ENCODE measurements around the gene NT5DC3. TPM values are rescaled to one million over a fixed set of nuclear protein-coding genes. Genes with fewer than 3 reads are reported as not detected.

NT5DC3 gene
- total and polyA plus RNA-seq, 3 donors from 2014 or later: 5.7 to 25.4 (median 16.1) TPM

DNA sequence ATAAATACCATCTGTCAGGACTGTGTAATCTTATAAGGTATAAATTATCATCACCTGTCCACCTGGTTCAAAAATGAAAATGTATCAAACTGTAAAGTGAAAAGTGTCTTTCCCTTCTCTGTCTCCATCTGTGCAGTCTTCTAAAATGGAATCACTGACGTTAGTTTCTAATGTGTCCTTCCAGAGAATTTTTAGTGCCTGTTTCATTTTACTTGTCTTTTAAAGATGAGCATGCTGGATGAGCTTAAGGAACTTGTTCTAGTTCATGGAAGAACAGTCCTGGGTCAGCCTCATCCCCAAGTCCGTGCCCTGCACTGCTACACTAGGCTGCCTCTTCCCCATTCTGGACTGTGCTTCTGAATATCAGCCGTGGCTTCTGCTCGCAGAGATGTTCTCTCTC is 5.4 kb upstream of the NT5DC3 start:
- no peak overlapping the region for H3K27ac ChIP-seq

GRCh38 chr12:103844305-103844704 is 3.3 kb upstream of the NT5DC3 start:
- intact Hi-C loops (cut with DNase I; ENCODE audit: low total_unique reads): no loop called here
- Histone ChIP-seq H3K9me3 (no peaks in the 10 kb centered on the region), H3K27me3 (no peaks in the 10 kb centered on the region), H3K4me1 (peaks cover 15% of the 10 kb centered on the region), H3K36me3 (ENCODE audit: low read depth, missing control alignments) (no peaks in the 10 kb centered on the region), H3K4me3 (no peak overlapping the region), H3K27ac (no peak overlapping the region)
- DNase-seq: no peak
- TF ChIP-seq, protein P1, sequence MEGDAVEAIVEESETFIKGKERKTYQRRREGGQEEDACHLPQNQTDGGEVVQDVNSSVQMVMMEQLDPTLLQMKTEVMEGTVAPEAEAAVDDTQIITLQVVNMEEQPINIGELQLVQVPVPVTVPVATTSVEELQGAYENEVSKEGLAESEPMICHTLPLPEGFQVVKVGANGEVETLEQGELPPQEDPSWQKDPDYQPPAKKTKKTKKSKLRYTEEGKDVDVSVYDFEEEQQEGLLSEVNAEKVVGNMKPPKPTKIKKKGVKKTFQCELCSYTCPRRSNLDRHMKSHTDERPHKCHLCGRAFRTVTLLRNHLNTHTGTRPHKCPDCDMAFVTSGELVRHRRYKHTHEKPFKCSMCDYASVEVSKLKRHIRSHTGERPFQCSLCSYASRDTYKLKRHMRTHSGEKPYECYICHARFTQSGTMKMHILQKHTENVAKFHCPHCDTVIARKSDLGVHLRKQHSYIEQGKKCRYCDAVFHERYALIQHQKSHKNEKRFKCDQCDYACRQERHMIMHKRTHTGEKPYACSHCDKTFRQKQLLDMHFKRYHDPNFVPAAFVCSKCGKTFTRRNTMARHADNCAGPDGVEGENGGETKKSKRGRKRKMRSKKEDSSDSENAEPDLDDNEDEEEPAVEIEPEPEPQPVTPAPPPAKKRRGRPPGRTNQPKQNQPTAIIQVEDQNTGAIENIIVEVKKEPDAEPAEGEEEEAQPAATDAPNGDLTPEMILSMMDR (IDR thresholded peaks at IDR 0.05): no peak
- no peak for TF ChIP-seq POLR2A (IDR thresholded peaks at IDR 0.05)
- 84 to 91% methylated on average over 3 of the region's 3 CpGs for WGBS, 2 donors

More for the DNA sequence above, 5.4 kb upstream of the NT5DC3 start:
- H3K27me3 ChIP-seq: no peaks in the 10 kb centered on the region
- intact Hi-C loops (cut with DNase I; ENCODE audit: low total_unique reads): no loop called here
- no peak for DNase-seq
- no peak for TF ChIP-seq POLR2A (IDR thresholded peaks at IDR 0.05)
- TF ChIP-seq, protein P1 (IDR thresholded peaks at IDR 0.05): no peak
- H3K4me3 ChIP-seq: no peak overlapping the region
- no peaks in the 10 kb centered on the region for H3K36me3 ChIP-seq (ENCODE audit: low read depth, missing control alignments)
- H3K9me3 ChIP-seq: no peaks in the 10 kb centered on the region
- peaks cover 15% of the 10 kb centered on the region for H3K4me1 ChIP-seq
- 90 to 94% methylated on average over 4 of the region's 4 CpGs for WGBS, 2 donors

GRCh38 chr12:103841690-103842584 is 903 bp upstream of the NT5DC3 start:
- H3K4me1 ChIP-seq: peaks cover 4% of the 10 kb centered on the region
- H3K36me3 ChIP-seq (ENCODE audit: low read depth, missing control alignments): no peaks in the 10 kb centered on the region
- peak; percentile 57 for DNase-seq
- peak overlapping the region; percentile 80 to 82 for H3K4me3 ChIP-seq
- WGBS, 2 donors: 34 to 40% methylated on average over 14 to 20 of the region's 20 CpGs
- peak overlapping the region; percentile 66 to 82 for H3K27ac ChIP-seq
- TF ChIP-seq POLR2A (IDR thresholded peaks at IDR 0.05): no peak
- TF ChIP-seq, protein P1 (IDR thresholded peaks at IDR 0.05): no peak
- intact Hi-C loops (cut with DNase I; ENCODE audit: low total_unique reads): no loop called here
- H3K9me3 ChIP-seq: no peaks in the 10 kb centered on the region
- H3K27me3 ChIP-seq: no peaks in the 10 kb centered on the region

DNA sequence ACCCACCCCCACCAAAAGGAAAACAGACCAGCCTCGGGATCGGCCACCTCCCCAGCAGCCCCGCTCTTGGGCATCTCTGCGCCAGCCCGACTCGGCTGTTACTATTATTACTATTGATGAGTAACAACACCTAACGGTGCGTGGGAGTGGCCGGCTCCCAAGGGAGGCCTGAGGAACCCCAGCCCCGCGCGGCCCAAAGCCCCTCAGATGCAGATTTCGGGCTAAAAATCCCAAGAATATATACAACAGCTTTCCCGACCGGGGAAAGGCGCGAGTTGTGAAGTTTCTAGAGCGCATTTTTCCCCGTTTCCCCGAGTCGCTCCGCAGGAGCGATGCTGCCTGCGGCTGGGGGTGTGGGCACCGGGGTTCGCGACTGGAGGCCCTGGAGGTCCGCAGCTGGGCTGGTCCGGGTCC is 565 bp downstream of the NT5DC3 start:
- intact Hi-C loops (cut with DNase I; ENCODE audit: low total_unique reads): no loop called here

More for the DNA sequence above, 565 bp downstream of the NT5DC3 start:
- no peaks in the 10 kb centered on the region for H3K36me3 ChIP-seq (ENCODE audit: low read depth, missing control alignments)
- no peaks in the 10 kb centered on the region for H3K27me3 ChIP-seq
- DNase-seq: peak; percentile 32
- peaks cover 4% of the 10 kb centered on the region for H3K4me1 ChIP-seq
- 0 to 2% methylated on average over 8 to 29 of the region's 29 CpGs for WGBS, 2 donors
- peak overlapping the region; percentile 80 to 82 for H3K4me3 ChIP-seq
- peak overlapping the region in 1 of 2 donors; percentile 20 for H3K27ac ChIP-seq
- H3K9me3 ChIP-seq: no peaks in the 10 kb centered on the region
- TF ChIP-seq, protein P1 (IDR thresholded peaks at IDR 0.05): no peak
- TF ChIP-seq POLR2A (IDR thresholded peaks at IDR 0.05): no peak

Data from testis (tissue), 3 donors.